Activated naive CD8-positive, alpha-beta T cell treated with anti-CD3 and anti-CD28 coated beads, Interleukin-2, amount 50 U/mL, for 24 hours (primary cell): Measurements from ENCODE around the gene CUBN.

ENCODE experiments used
- ATAC-seq: fragments of 150-1000 bp; cut with Tn5 transposase; one replicate; pipeline ENCODE4 v1.10.0; 2021
- DNase-seq: peaks from one replicate; pipeline ENCODE4 v3.0.0; 2021
- H3K27ac Mint-ChIP-seq: one replicate; pipeline ENCODE4 v1.8.0; 2021; ENCODE audit warnings: mild to moderate bottlenecking, mixed read lengths
- H3K27me3 Mint-ChIP-seq: one replicate; pipeline ENCODE4 v1.8.0; 2021; ENCODE audit warnings: mixed read lengths
- H3K36me3 Mint-ChIP-seq: one replicate; pipeline ENCODE4 v1.8.0; 2021; ENCODE audit warnings: low read depth, mixed read lengths
- H3K4me1 Mint-ChIP-seq: one replicate; pipeline ENCODE4 v1.8.0; 2021; ENCODE audit warnings: mixed read lengths
- H3K4me3 Mint-ChIP-seq: one replicate; pipeline ENCODE4 v1.8.0; 2021; ENCODE audit warnings: mild to moderate bottlenecking, moderate library complexity, mixed read lengths
- H3K9me3 Mint-ChIP-seq: one replicate; pipeline ENCODE4 v1.8.0; 2021; ENCODE audit warnings: mixed read lengths

CUBN gene

DNA sequence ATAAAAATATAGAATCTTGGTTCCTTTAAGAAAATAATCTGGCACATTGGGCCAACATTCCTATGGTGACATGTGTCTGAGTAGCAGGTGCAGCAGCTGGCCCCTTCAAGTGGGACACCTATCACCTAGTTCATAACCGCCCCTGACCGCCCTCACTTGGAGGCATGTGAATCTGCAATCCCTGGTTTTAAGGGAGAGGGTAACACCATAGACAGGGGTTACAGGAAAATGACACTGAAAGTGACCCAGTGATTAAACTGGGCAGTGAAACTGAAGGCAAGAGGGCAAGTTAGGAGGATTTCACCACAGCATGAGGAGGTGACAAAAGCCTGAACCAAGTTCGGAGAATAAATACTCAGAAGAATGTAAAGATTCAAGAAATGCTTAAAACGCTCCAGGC is 313.4 kb downstream of the CUBN start:
- peak overlapping the region; percentile 92 for H3K4me3 Mint-ChIP-seq
- ATAC-seq, result no peak
- H3K4me1 Mint-ChIP-seq, result peaks cover 40% of the 10 kb centered on the region
- no peak for DNase-seq
- peaks cover 4% of the 10 kb centered on the region for H3K27me3 Mint-ChIP-seq
- peaks cover 11% of the 10 kb centered on the region for H3K36me3 Mint-ChIP-seq
- H3K27ac Mint-ChIP-seq, result peak overlapping the region; percentile 59
- H3K9me3 Mint-ChIP-seq, result peaks cover 4% of the 10 kb centered on the region

DNA sequence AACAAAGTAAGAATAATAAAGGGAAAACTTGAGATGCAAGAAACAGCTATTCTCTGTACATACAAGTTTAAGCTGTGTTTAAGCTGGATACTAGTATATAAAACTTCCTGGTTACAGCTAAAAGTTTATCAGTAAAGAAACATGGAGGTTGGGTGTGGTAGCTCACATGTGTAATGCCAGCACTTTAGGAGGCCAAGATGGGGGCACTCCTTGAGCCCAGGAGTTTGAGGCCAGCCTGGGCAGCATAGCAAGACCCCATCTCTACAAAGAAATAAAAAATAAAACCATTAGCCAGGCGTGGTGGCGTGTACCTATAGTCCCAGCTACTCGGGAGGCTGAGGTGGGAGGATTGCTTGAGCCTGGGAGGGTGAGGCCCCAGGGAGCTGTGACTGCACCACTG is 315.6 kb downstream of the CUBN start:
- H3K36me3 Mint-ChIP-seq, result peaks cover 11% of the 10 kb centered on the region
- no peak for ATAC-seq
- H3K27me3 Mint-ChIP-seq, result peaks cover 4% of the 10 kb centered on the region
- no peaks in the 10 kb centered on the region for H3K9me3 Mint-ChIP-seq
- H3K4me1 Mint-ChIP-seq, result peaks cover 45% of the 10 kb centered on the region
- no peak overlapping the region for H3K4me3 Mint-ChIP-seq
- H3K27ac Mint-ChIP-seq, result no peak overlapping the region
- DNase-seq, result no peak

DNA sequence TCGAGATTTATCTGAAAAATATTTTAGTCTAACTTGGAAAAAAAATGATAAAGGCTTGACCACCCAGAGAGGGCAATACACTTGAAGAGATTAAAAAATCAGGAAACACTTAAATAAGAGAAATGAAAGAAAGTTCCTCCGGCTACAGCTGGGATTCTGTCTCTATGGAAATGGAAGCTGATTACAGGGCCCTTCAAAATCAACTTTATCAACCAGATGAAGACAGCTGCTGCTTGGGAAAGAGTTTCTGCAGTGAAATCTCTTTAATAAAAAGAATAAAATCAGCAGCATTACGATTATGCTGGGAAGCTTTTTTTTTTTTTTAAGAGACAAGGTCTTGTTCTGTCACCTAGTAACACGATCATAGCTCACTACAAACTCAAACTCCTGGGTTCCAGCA is 316.9 kb downstream of the CUBN start:
- ATAC-seq, result no peak
- DNase-seq, result no peak
- Mint-ChIP-seq H3K27me3 (peaks cover 4% of the 10 kb centered on the region), H3K4me3 (no peak overlapping the region), H3K9me3 (no peaks in the 10 kb centered on the region), H3K36me3 (peaks cover 11% of the 10 kb centered on the region), H3K27ac (no peak overlapping the region), H3K4me1 (peaks cover 38% of the 10 kb centered on the region)

DNA sequence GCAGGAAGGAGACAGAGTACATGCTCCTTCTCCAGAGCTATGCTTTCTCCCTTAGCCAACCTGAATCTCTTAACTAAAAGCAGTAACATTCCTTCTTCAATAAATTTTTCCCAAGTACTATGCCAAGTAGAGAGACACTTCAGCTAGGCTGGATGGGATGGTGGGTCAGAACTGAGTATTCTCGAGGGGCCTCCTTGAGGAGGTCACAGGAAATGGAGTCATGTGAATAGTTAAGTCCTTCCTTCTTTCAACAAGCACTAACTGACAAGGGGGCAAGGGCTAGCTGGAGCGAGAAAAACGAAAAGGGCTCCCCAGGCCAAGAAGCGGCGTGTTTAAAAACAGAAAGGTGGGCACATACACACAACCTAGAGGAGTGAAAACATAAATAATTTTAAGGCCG is 317.8 kb downstream of the CUBN start:
- no peak overlapping the region for H3K4me3 Mint-ChIP-seq
- ATAC-seq, result no peak
- no peaks in the 10 kb centered on the region for H3K9me3 Mint-ChIP-seq

DNA sequence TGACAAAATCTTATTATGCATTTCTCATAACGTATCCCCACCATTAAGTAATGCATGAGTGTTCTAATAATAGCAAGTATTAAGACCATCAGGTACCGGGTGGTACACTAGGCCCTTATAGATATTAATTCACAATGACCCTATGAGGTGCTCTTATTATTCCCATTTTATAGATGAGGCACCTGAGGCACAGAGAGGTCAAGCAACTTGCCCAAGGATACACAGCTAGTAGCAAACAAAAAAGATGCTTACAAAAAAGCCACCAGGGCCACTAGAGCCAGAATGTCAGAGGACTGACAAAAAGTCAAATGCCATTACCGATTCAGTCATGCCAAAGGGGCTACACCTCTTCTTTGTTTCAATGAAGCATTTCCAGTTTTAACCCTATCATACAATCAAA is 318.3 kb downstream of the CUBN start:
- Mint-ChIP-seq H3K36me3 (peaks cover 13% of the 10 kb centered on the region), H3K27ac (no peak overlapping the region), H3K4me1 (peaks cover 29% of the 10 kb centered on the region), H3K4me3 (no peak overlapping the region), H3K27me3 (no peaks in the 10 kb centered on the region), H3K9me3 (no peaks in the 10 kb centered on the region)
- no peak for DNase-seq
- ATAC-seq, result no peak

More for the DNA sequence above, 317.8 kb downstream of the CUBN start:
- Mint-ChIP-seq H3K27ac (no peak overlapping the region), H3K4me1 (peaks cover 30% of the 10 kb centered on the region), H3K27me3 (no peaks in the 10 kb centered on the region), H3K36me3 (peaks cover 14% of the 10 kb centered on the region)
- no peak for DNase-seq

DNA sequence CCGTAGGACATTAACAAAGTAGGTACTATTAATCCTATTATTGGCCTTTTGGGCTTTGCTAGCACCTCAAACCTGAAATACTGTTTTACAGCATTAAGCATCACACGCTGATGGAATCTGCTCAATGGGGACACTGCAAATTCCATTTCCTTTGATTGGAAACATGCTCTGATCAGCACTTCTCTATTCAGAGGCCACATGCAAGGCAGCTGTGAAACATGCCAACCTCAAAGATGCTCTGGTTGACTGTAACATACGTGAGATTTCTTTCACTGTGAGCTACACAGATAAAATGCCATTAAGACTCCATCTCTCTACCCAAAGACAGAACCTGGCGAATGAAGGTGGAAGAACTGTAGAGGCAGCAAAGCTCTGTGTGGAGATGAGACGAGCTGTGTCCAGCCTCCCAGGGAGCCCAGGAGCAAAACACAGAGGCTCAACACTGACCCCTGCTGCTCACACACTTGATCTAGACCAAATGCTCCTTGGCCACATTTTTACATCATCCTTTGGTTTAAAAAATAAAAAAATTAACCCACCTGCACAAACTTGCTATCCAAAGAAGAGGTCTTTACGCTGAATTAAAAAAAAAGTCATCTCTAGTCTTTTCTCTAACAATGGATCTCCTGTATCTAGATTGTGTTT is 320.4 kb downstream of the CUBN start:
- DNase-seq, result peak; percentile 70
- Mint-ChIP-seq H3K4me3 (no peak overlapping the region), H3K27me3 (no peaks in the 10 kb centered on the region), H3K4me1 (peaks cover 13% of the 10 kb centered on the region), H3K36me3 (peaks cover 20% of the 10 kb centered on the region), H3K27ac (no peak overlapping the region), H3K9me3 (peaks cover 4% of the 10 kb centered on the region)
- peak; percentile 84 for ATAC-seq

DNA sequence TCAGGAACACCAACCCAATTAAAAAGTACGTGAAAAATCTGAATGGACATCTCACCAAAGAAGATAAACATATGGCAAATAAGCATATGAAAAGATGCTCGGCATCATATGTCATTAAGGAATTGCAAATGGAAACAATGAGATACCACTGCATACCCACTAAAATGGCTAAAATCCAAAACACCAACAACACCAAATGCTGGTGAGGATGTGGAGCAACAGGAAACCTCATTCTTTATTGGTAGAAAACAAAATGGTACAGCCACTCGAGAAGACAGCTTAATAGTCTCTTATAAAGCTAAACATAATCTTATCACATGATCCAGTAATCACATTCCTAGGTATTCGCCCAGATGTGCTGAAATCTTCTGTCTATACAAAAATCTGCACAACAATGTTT is 325.5 kb downstream of the CUBN start:
- Mint-ChIP-seq H3K4me3 (no peak overlapping the region), H3K27me3 (no peaks in the 10 kb centered on the region), H3K4me1 (peaks cover 31% of the 10 kb centered on the region), H3K9me3 (peaks cover 4% of the 10 kb centered on the region), H3K36me3 (peaks cover 20% of the 10 kb centered on the region), H3K27ac (no peak overlapping the region)
- ATAC-seq (no peak), DNase-seq (no peak)

DNA sequence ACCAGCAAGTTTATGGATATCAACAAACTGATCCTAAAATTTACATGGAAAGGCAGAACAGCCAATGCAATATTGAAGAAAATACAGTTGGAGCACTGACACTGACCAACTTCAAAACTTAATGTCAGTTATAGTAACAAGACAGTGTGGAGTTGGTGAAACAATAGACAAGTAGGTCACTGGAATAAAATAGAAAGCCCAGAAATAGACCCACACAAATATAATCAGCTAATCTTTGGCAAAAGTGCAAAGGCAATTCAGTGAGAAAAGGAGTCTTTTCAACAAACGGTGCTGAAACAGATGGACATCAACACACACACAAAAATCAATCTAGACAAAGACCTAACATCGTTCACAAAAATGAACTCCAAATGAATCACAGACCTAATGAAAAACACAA is 326.1 kb downstream of the CUBN start:
- no peak for DNase-seq
- no peak for ATAC-seq
- Mint-ChIP-seq H3K4me3 (no peak overlapping the region), H3K9me3 (peaks cover 4% of the 10 kb centered on the region), H3K27ac (no peak overlapping the region), H3K36me3 (peaks cover 23% of the 10 kb centered on the region), H3K4me1 (peaks cover 38% of the 10 kb centered on the region), H3K27me3 (no peaks in the 10 kb centered on the region)

DNA sequence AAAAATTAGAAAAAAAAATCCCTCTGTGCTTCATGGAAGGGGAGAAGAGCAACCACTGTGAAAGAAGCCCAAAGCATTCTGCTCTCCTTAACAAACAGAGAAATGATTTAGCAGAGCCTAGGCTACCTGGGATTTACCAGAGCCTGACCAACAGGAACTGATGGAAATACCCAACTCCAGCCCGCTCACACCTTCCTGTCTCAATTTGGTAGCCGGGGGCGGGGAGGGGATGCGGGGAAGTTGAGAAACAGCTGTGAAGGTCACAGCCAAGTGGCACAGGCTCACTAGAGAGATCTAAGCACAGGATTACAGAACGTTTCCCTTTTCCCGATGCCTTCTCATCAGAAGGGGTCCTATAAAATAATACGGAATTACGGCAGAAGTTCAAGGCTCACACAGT is 330.0 kb downstream of the CUBN start:
- H3K4me1 Mint-ChIP-seq, result peaks cover 41% of the 10 kb centered on the region
- peak overlapping the region; percentile 28 for H3K4me3 Mint-ChIP-seq
- peaks cover 23% of the 10 kb centered on the region for H3K36me3 Mint-ChIP-seq
- no peaks in the 10 kb centered on the region for H3K27me3 Mint-ChIP-seq
- H3K27ac Mint-ChIP-seq, result peak overlapping the region; percentile 25
- ATAC-seq, result peak; percentile 80
- H3K9me3 Mint-ChIP-seq, result peaks cover 2% of the 10 kb centered on the region
- DNase-seq, result peak; percentile 55

DNA sequence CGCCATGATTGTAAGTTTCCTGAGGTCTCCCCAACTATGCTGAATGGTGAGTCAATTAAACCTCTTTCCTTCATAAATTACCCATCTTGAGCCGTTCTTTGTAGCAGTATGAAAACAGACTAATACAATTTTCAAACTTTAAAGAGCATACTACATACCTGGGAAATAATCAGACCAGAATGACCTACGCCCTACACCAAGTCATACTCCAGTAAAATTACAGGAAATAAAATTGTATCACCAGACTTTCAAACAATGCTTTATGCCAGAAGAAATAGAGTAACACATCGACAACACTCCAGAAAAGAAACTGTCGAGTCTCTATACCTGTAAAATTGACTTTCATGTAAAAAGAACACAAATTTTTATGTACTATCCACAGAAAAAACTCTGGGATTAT is 331.0 kb downstream of the CUBN start:
- no peaks in the 10 kb centered on the region for H3K9me3 Mint-ChIP-seq
- H3K36me3 Mint-ChIP-seq, result peaks cover 23% of the 10 kb centered on the region
- H3K4me1 Mint-ChIP-seq, result peaks cover 36% of the 10 kb centered on the region

DNA sequence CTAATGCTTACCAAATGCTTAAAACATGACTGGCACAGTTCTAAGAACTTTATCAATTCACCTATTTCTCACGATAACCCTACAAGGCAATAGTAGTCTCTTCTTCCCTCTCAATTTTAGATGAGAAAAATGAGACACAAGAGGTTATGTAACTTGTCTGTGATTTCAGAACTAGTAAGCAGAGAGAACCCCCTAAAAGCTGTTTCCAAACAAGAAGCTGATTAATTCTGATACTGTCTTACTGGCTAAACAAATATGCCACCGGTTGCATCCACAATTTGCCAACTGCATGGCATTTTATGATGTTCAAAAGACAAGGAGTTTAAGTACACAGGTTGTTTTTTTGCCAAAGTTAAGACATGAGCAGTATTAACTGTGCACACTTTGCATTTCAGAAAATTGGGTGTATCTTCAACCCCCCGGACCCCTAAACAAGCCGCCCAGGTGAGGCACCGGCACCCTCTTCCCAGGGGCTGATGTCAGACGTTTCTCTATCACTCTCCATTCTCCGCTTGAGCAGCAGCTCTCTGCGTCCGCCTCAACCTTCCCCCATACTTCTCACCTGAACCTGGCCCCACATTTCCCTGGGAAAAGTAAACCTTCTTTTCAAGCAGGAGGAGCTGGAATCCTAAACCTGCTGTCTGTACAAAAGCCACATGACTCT is 334.1 kb downstream of the CUBN start:
- peaks cover 28% of the 10 kb centered on the region for H3K36me3 Mint-ChIP-seq
- H3K27ac Mint-ChIP-seq, result no peak overlapping the region

More for the DNA sequence above, 331.0 kb downstream of the CUBN start:
- Mint-ChIP-seq H3K27ac (no peak overlapping the region), H3K4me3 (no peak overlapping the region), H3K27me3 (no peaks in the 10 kb centered on the region)
- ATAC-seq (no peak), DNase-seq (no peak)

DNA sequence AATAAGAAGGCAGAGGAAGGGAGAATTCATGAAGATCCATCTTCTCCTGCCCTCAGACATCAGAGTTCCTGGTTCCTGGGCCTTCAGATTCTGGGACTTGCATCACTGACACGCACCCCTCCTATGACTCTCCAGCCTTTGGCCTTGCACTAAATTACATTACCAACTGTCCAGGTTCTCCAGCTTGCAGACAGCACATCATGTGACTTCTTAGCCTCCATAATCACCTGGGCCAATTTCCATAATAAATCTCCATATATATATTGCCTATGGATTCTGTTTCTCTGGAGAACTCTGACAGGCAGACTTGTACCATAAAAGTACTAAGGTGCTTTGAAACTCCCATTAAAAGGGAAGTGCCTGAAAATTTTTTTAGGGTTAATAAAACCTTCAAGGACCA is 335.6 kb downstream of the CUBN start:
- no peak overlapping the region for H3K4me3 Mint-ChIP-seq
- no peak for DNase-seq
- no peak for ATAC-seq
- no peaks in the 10 kb centered on the region for H3K27me3 Mint-ChIP-seq
- H3K4me1 Mint-ChIP-seq, result peaks cover 14% of the 10 kb centered on the region
- H3K36me3 Mint-ChIP-seq, result peaks cover 38% of the 10 kb centered on the region
- H3K9me3 Mint-ChIP-seq, result no peaks in the 10 kb centered on the region
- H3K27ac Mint-ChIP-seq, result no peak overlapping the region

More for the DNA sequence above, 334.1 kb downstream of the CUBN start:
- ATAC-seq, result no peak
- Mint-ChIP-seq H3K9me3 (no peaks in the 10 kb centered on the region), H3K4me1 (peaks cover 25% of the 10 kb centered on the region), H3K27me3 (no peaks in the 10 kb centered on the region), H3K4me3 (no peak overlapping the region)
- DNase-seq, result no peak

DNA sequence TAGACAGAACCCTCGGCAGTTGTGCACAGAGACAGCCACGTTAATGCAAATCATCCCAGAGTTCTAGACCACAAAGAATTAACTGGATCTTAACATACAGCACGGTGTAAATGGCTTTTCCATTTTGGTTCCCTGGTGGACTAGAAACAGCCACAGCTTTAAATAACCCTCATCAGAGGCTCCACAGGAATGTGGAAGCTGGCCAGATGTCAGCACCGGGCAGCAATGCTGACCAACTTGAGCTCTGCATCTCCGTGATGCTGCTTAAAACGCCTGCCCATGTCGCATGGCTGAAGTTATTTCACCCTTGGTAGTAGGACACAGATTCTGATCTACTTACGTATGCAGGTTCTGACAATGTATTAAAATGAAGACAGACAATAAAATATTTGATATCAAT is 336.9 kb downstream of the CUBN start:
- Mint-ChIP-seq H3K27ac (no peak overlapping the region), H3K27me3 (no peaks in the 10 kb centered on the region), H3K4me3 (no peak overlapping the region), H3K36me3 (peaks cover 39% of the 10 kb centered on the region), H3K9me3 (no peaks in the 10 kb centered on the region), H3K4me1 (peaks cover 20% of the 10 kb centered on the region)
- DNase-seq (no peak), ATAC-seq (no peak)

DNA sequence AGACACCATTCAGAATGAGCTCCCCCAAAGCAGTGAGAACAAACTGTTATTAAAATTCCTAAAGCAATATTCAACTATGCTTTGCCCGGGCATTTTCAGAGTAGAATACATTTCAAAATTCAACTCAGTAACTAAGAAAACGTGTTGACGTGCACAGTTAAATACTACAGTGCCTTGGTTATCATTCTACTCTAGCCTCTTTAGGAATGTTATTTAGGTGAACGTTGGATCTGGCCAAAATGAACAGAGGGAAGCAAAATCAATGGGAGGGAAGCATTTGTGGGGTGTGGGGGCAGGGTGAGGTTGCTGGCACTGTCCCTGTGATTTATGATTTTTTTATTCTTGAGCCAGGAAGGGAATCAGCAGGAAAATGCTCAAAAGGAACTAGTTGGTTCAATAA is 339.8 kb downstream of the CUBN start:
- ATAC-seq, result no peak
- peaks cover 7% of the 10 kb centered on the region for H3K9me3 Mint-ChIP-seq
- peaks cover 45% of the 10 kb centered on the region for H3K36me3 Mint-ChIP-seq
- H3K27ac Mint-ChIP-seq, result no peak overlapping the region
- no peak overlapping the region for H3K4me3 Mint-ChIP-seq
- H3K27me3 Mint-ChIP-seq, result no peaks in the 10 kb centered on the region
- H3K4me1 Mint-ChIP-seq, result peaks cover 30% of the 10 kb centered on the region
- no peak for DNase-seq

DNA sequence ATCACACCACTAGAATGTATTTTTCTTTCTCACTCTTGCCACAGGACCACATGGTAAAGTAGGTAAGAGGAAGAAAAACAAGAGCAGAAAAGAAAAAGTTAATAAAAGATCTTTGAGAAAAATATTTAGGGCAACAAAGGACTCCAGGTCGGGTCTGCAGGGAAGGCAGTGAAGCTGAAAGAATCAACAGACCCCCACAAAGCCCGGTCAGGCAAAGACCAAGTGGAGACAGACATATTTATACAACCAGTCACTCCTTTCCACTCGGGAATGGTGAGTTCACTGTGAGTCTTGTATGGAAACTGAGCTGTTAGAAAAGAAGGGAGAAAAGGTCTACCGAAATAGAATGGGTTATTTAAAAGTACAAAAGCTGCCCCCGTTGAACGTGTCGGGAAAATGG is 340.4 kb downstream of the CUBN start:
- DNase-seq (no peak), ATAC-seq (no peak)
- Mint-ChIP-seq H3K36me3 (peaks cover 48% of the 10 kb centered on the region), H3K4me1 (peaks cover 32% of the 10 kb centered on the region), H3K9me3 (peaks cover 12% of the 10 kb centered on the region), H3K27ac (no peak overlapping the region), H3K27me3 (no peaks in the 10 kb centered on the region), H3K4me3 (no peak overlapping the region)
